HG02970 (cell line): Measurements from ENCODE around the gene FASTK.
"Not testable (repeated sequence)": the region's sequence is repeated elsewhere in the genome, so short reads cannot be mapped to it uniquely, and the experiment has no call there.

Experiments used
- ATAC-seq: cut with Tn5 transposase; IDR thresholded peaks from one replicate; pipeline ENCODE4 v1.9.1; 2021; ENCODE audit warnings: mild to moderate bottlenecking, moderate library complexity, moderate number of reproducible peaks; ENCODE audit not compliant: unreplicated experiment, low FRiP score

The FASTK gene

DNA sequence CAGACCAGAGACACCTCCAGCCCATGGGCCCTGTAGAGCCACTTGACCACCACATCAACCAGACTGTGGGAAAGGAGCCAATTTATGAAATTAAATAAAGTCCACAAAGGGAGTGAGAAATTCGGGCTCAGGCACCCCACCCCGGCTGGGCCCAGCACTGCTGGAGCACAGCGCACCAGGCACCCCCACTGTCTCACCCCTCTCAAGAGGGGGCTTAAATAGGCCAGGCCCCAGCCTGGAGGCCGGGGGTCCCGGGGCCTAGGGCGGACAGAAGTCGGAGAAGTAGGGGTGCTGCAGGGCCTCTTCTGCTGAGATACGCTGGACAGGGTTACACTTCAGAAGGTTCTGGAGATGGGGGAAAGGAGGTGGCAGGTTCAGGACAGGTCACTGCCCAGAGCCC, 26.9 kb downstream of the FASTK start:
- no peak for ATAC-seq

DNA sequence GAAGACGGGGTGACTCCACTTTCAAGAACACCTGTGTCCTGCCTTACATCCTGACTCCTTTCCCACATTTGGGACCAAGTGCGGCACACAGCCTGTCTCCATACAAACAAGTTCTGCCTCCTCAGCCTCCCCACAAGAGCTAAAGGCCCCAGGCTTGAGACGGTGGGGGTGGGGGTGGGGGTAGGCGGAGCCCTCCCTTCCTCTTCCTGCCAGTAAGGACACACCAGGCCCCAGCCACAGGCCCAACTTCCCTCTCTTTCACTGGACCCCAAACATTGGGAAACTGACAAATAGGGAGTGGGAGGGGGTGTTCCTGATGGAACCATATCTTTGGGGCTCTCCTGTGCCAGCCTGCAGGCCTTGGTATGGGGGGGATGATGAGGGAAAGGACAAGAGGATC, 27.5 kb downstream of the FASTK start:
- no peak for ATAC-seq

DNA sequence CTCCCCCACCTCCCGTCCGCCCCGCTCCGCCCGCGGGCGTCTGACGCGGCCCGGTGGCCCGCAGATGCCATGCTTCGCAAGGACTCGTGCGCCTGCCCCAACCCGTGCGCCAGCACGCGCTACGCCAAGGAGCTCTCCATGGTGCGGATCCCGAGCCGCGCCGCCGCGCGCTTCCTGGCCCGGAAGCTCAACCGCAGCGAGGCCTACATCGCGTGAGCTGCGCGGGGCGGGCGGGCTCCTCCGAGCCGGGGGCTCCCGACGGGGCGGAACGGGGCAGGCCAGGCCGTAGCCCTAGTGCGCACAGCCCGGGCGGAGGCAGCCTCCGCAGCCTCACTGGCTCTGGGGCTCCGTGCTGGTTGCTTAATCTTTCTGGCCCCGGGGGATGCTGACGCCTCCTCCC, 29.5 kb downstream of the FASTK start:
- ATAC-seq, result no peak

DNA sequence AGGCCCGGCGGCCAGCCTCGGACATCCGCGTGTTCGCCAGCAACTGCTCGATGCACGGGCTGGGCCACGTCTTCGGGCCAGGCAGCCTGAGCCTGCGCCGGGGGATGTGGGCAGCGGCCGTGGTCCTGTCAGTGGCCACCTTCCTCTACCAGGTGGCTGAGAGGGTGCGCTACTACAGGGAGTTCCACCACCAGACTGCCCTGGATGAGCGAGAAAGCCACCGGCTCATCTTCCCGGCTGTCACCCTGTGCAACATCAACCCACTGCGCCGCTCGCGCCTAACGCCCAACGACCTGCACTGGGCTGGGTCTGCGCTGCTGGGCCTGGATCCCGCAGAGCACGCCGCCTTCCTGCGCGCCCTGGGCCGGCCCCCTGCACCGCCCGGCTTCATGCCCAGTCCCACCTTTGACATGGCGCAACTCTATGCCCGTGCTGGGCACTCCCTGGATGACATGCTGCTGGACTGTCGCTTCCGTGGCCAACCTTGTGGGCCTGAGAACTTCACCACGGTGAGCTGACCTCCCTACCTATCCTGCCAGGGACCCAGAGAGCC, 31.6 kb downstream of the FASTK start:
- ATAC-seq, result no peak

DNA sequence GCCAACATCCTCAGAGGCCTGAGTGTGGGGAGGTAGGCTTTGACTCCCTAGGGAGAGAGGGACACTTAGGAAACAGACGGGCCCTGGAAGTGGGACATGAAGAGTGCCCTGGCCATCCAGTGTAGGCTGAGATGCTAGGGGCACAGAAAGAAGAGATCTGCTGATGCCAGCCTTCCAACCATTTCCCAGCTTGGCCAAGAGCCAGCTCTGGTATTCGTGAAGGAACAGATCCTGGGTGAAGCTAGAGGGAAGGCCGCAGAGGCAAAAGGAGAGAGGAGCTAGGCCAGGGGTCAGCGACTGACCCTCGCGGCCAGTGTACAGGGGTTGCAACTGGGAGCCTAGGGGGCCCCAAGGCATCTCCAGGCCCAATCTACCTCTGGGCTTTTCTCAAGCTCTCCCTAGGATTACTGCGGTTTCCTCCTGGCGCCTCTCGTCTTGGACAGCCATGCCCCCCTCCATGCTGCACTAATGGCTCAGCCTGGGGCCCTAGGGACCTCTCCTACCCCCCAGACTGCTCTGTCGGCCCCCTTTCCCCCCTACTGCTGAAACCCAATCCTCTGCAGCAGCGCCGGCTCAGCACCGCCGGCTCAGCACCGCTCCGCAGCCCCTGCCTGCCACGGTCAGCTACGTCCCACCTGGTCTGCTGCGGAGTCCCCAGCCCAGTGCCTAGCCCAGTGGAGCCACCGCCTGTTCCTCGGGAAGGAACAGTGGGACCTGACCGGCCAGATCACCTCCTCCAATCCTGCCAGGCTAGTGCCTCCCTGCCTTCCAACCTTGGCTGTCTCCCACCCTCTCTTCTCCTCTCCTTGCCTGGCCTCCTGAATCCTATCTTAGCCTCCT, 32.4 kb downstream of the FASTK start, which contains the start of gene ASIC3:
ASIC3 (plus strand) TSS at position 556 of the 840 bp plus-strand sequence. CDS start 355 bp downstream, outside the sequence.
- no peak for ATAC-seq

DNA sequence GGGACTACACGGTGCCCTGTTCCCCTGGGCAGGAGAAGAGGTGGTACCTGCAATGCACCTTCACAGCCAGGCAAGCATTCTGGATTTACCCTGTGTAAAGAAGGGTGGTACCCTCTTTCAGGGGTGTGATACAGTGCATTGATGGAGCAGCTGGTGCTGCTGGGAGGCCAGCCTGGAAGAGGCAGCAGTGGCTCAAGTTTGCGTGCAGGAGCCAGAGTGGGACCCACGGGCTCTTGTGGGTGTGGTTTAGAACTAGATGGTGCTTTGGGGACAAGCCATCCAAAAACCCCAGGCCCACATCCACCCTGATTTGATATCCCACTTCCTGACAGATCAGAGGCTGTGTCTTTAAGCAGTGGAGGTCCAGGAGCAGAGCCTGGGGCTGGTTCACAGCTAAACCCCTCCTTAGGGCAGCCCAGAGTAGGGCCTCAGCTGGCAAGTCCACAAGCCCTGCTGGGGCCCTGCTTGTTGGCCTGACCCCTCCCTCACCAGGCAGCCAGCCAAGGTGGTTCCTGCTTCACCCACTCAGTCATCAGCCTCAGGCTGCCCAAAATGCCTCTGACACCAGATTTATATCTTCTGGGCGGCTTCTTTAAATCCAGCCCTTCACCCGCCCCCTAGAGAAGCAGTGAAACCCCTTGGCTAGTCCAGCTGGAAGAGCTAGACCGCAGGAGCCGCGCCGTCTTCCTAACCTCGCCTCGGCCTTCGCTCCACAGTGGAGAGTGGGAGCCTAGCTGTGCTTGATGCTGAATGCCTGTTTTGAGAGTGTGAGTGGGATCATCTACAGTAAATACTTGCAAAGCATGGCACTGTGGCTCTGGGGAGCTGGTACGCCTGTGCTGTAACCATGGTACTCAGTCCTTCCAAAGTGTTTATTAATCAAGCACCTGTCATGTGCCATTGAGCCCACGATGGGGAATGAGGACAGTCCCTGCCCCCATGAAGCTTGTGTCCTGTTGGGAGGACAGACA, 33.7 kb downstream of the FASTK start:
- no peak for ATAC-seq

DNA sequence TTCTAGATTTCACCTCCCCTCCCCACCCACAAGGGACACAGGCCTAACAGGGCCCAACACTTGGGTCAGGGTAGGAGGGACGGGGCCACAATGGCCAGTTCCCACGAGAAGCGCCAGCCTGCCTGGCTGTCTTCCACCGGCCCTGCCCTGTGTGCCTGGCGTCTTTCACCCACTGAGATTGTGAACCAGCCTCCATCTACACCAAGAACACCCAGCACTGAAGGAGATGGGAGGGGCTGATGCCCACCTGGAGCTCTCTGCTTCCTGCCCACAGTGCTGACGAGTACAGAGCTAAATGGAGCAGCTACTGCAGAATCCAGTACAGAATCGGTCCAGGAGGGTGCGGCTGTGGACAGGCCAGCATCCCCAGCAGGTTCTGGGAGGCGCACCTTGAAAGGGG, 34.6 kb downstream of the FASTK start:
- no peak for ATAC-seq

DNA sequence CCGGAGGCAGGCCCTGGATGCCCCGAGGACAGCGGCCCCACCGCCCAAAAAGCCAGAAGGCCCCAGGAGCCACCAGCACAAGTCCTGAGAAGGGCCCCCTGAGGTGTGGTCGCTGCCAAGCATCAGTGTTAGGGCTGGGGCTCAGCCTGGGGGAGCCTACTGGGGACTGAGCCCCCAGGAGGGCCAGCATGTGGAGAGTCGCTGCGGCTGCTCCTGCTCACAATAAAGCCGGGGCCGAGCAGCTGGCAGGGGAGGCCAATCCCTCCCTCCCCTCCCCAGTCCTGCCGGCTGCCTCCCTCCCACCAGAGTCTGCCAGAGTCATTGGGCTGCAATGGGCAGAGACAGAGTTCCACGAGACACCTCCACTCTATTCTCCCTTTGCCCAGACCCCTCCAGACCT, 35.3 kb downstream of the FASTK start:
- no peak for ATAC-seq

DNA sequence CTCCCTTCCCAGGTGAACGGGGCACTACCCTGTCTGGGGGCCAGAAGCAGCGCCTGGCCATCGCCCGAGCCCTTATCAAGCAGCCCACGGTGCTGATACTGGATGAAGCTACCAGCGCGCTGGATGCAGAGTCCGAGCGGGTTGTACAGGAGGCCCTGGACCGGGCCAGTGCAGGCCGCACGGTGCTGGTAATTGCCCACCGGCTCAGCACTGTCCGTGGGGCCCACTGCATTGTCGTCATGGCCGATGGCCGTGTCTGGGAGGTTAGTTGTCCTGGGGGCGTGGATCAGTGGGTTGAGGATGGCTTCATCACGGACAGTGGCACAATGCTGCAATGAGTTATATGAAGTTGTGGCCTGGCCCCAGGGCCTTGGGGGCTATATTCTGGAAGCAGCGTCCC, 36.6 kb downstream of the FASTK start:
- no peak for ATAC-seq

DNA sequence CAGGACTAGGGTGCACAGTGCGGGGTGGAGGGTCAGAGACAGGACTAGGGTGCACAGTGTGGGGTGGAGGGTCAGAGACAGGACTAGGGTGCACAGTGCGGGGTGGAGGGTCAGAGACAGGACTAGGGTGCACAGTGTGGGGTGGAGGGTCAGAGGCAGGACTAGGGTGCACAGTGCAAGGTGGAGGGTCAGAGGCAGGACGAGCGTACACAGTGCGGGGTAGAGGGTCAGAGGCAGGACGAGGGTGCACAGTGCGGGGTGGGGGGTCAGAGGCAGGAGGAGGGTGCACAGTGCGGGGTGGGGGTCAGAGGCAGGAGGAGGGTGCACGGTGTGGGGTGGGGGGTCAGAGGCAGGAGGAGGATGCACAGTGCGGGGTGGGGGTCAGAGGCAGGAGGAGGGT, 37.2 kb downstream of the FASTK start:
- ATAC-seq, result not testable (repeated sequence)

DNA sequence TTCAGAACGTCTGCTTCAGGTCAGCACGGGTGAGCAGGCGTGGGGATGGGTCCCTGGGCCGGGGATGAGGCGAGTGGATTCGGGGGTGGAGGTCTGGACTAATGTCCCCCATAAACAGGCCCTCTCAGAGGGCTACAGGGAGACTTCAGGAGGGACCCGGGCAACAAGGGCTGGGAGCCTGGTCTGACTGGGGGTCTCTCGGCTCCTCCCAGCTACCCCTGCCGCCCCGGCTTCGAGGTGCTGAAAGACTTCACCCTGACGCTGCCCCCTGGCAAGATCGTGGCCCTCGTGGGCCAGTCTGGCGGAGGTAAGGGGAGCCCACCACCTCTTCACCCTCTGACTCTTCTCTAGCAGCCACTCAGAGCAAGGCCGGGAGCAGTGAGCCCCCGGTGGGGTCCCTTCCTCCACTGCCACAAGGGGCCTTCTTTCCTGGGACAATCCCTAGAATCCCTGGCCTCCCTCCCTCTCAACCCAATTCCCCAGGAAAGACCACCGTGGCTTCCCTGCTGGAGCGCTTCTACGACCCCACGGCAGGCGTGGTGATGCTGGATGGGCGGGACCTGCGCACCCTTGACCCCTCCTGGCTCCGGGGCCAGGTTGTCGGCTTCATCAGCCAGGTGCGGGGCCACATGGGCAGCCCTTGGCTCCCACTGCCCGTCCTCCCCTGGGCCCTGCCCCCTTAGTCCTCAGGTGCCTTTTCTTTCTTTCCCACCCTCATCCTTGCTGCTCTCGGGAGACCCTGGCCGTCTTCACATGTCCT, 39.8 kb downstream of the FASTK start:
- no peak for ATAC-seq

DNA sequence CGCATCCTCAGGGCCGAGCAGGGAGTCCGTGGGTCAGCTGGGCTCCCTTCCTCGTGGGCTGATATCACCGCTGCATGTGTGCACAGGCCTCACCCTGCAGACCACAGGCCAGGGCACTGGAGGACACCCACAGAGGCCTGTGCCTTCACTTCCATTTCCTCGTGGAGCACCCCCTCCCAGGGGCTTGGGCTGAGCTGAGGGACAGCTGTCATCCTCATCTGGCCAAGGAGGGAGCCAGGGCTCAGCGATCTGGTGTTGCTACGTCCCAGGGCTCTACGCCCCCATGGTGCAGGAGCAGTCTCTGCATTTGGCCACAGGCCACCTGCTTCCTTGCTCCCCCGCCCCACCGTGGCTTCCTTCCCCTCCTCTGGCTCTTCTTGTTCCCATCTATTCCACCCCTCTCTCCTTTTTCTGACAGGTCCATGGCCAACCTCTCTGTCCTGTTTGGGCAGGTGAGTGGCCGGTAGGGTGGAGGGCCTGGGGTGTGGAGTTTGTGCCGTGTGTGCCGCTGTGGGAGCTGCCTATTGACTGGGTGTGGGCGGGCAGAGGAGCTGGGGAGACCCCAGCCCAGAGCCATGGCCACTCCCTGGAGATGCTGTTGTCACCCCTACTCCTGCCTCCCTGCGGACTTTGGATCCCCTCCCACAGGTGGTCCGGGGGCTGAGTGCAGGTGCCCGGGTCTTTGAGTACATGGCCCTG, 40.6 kb downstream of the FASTK start:
- ATAC-seq, result no peak

DNA sequence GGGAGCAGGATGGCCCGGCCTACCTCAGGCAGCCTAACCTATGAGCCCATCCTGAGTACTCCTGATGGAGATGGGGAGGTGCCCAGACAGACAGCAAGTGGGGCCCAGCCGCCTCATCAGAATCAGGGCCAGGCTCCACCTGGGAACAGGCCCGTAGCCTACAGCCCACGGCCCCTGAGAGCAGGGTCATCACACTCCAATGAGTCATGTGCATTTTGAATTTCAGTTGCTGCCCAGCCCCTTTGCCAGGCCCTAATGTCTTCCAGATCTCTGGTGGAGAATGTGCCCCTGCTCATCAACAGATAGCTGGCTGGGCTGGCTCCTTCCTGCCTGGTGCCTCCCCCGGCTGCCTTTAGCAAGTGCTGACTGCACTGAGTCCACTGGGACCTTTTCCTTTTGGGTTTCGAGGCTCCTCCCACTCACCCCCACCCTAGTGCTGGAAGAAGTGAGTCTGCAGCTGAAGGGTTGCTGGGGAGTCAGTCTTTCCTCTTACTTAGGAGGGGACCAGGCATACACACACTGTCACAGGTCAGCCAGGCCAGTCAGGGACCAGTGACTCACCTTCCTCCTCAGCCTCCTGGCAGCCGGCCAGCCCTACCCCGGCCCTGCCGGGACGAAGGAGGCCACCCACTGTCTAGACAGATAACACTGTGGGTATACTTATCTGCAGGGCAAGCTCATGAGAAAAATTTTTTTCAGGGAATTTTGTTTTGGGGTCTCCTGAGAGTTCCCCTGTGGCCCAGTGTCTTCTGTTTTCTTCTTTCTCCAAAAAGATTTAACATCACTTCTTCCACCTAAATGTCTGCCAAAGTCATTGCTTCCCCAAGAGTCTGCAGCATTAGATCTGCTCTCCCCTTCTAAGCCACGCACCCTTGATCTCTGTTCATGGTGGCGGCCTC, 41.4 kb downstream of the FASTK start:
- no peak for ATAC-seq

DNA sequence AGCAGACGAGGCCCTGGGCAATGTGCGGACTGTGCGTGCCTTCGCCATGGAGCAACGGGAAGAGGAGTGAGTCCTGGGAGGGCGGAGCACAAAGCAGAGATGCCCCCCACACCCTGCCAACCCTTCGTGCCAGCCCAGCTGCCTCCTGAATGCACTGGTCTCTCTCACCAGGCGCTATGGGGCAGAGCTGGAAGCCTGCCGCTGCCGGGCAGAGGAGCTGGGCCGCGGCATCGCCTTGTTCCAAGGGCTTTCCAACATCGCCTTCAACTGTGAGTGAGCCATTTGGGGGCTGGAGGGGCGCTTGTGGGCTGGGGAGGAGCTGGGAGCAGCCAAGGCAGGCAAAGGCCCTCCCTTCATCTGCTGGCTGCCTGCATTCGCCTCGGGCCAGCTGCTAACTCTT, 44.7 kb downstream of the FASTK start:
- no peak for ATAC-seq

DNA sequence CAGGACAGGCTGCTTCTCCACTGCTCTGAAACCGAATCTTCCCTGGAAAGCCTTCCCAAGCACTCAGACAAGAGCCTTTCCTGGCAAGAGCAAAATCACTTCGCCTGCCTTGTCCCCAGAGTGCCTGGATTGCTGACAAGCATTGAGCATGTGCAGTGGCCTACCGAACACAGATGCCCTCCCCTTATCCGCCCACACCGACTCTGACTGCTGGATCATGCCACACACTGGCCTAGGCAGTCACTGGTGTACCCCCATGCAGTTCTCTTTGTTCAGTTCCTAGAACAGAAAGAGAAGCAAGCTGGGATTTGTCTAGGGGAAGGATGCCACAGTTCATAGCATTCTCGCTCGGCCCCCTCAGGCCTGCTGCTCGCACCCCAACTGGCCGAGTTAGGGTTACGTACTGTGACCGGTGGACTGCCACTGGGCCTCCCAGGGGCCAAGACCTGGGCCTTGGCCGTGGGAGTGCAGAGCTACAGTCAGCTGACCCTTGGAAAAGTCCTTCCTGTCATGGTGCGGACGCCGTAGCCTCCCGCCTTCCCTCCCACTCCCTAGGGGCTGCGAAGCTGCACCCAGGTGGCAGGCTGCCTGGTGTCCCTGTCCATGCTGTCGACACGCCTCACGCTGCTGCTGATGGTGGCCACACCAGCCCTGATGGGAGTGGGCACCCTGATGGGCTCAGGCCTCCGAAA, 45.4 kb downstream of the FASTK start:
- ATAC-seq, result no peak

DNA sequence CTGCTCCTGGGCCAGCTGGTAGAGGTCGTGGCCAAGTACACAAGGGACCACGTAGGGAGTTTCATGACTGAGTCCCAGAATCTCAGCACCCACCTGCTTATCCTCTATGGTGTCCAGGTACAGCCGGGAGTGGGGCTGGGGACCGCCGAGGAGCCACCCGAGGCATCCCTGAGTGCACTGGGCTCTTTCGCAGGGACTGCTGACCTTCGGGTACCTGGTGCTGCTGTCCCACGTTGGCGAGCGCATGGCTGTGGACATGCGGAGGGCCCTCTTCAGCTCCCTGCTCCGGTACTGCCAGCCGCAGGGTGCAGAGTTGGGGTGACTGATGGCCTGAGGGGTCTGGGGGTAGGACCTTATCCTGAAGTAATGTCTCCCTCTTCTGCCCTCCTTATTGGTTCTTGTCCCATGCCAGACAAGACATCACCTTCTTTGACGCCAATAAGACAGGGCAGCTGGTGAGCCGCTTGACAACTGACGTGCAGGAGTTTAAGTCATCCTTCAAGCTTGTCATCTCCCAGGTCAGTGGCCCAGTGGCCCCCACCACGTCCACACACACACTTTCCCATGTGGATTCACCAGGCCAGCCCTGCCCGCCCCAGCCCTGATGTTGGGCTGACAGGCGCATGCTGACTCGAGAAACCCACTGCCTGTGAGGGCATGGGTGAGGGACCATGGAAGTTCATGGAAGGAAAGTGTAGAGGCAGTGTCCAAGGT, 46.1 kb downstream of the FASTK start:
- no peak for ATAC-seq

DNA sequence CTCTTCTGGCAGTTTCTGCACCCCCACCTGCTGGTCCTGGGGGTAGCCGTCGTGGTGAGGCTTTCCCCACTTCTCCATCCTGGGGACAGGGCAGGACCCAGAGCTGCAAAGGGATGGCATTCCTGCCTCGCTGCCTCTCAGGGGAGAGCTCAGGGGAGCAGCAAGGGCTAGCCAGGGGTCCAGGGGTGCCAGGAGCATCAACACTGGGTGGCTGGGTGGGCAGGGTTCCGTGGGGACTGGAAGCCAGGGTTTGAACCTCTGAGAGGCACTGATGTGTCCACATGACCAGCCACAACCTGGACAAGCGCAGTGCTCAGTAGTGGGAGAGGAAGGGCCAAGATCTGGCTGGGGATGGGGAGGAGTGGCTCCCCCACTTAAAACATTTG, 46.8 kb downstream of the FASTK start:
- no peak for ATAC-seq
